HepG2 (cell line): ENCODE data around the gene ST6GAL2. TPM values are rescaled to one million over a fixed set of nuclear protein-coding genes. Genes with fewer than 3 reads are reported as not detected.

Experiments
- ATAC-seq: fragments of 200-7000 bp; cut with Tn5 transposase; 3 replicates; pipeline ENCODE4 v1.9.1; 2020; ENCODE audit warnings: mild to moderate bottlenecking, moderate library complexity
- BruUV-seq: library from RNA; stranded (reverse); fragments of 400-500 nt; replicated peaks from 2 replicates; lab custom pipeline; 2021; lab: Mats Ljungman, UMichigan
- CTCF ChIA-PET: fragments of 300-600 bp; formaldehyde crosslinking; extraction: SDS; loops from one replicate; lab custom pipeline; 2021; ENCODE audit warnings: low total read pairs, inconsistent platforms, low intra/inter-chr PET ratio; lab: Yijun Ruan, JAX
- POLR2A ChIA-PET: fragments of 350-600 bp; sonication (Branson Sonifier 250); formaldehyde crosslinking; loops from one replicate; lab custom pipeline; 2020; ENCODE audit warnings: antibody characterized with exemption, inconsistent platforms; lab: Yijun Ruan, JAX
- DNase-seq: peaks from one replicate; pipeline ENCODE4 v3.0.0-alpha.2; 2015; ENCODE audit warnings: low spot score
- FAIRE-seq: peaks from 3 replicates; lab custom pipeline; 2011; peaks lifted over from hg19 to GRCh38; lab: Jason Lieb, UNC
- H2AFZ ChIP-seq: one replicate; pipeline ENCODE4 v1.6.1; 2011; ENCODE audit warnings: low read length, inconsistent platforms
- H3K27ac ChIP-seq: fragments of 300-600 bp; 3 replicates; pipeline ENCODE4 v1.8.0; 2011; ENCODE audit warnings: mixed run types, mild to moderate bottlenecking, mixed read lengths, low read length, inconsistent platforms; ENCODE audit not compliant: insufficient read depth; ENCODE audit errors: extremely low read length
- H3K27me3 ChIP-seq, 2 experiments: fragments of 200-600 bp in 1 of 2; 2 replicates in 1 of 2; 3 replicates in 1 of 2; pipeline versions ENCODE4 v1.6.0 to v1.8.0; 2011; ENCODE audit warnings: low read length in 2 of 2, mild to moderate bottlenecking in 2 of 2, moderate library complexity in 2 of 2, inconsistent platforms in 1 of 2; ENCODE audit not compliant: insufficient read depth in 2 of 2, control insufficient read depth in 1 of 2
- H3K36me3 ChIP-seq, 2 experiments: fragments of 200-600 bp in 1 of 2; replicated peaks in 1 of 2; 2 replicates in 1 of 2; 3 replicates in 1 of 2; pipeline versions ENCODE4 v1.5.1 to v1.8.0; 2011; ENCODE audit warnings: low read length in 2 of 2, inconsistent platforms in 1 of 2; ENCODE audit not compliant: insufficient read depth in 2 of 2, control insufficient read depth in 1 of 2
- H3K4me1 ChIP-seq: 2 replicates; pipeline ENCODE4 v1.5.1; 2012; ENCODE audit warnings: low read length, inconsistent platforms; ENCODE audit not compliant: insufficient read depth
- H3K4me2 ChIP-seq: 2 replicates; pipeline ENCODE4 v1.6.0; 2011; ENCODE audit warnings: low read depth, low read length, inconsistent platforms
- H3K4me3 ChIP-seq, 3 experiments: fragments of 200-600 bp in 1 of 3; sonication (generic), shearing (Covaris generic) in 1 of 3; replicated peaks in 1 of 3; 2 replicates each; pipeline ENCODE4 v1.5.1; 2011 to 2016; ENCODE audit warnings: low read length in 3 of 3, inconsistent platforms in 2 of 3, low read depth in 2 of 3, mild to moderate bottlenecking in 2 of 3, control low read depth in 1 of 3, mixed read lengths in 1 of 3; ENCODE audit not compliant: insufficient read depth in 1 of 3
- H3K79me2 ChIP-seq: one replicate; pipeline ENCODE4 v1.6.1; 2011; ENCODE audit warnings: low read length, inconsistent platforms; ENCODE audit not compliant: insufficient read depth
- H3K9ac ChIP-seq: 2 replicates; pipeline ENCODE4 v1.6.0; 2011; ENCODE audit warnings: mild to moderate bottlenecking, low read depth, low read length, inconsistent platforms; ENCODE audit not compliant: insufficient read depth
- H3K9me3 ChIP-seq: 2 replicates; pipeline ENCODE4 v1.5.1; 2012; ENCODE audit warnings: mild to moderate bottlenecking, low read length
- H4K20me1 ChIP-seq: 2 replicates; pipeline ENCODE4 v1.6.0; 2011; ENCODE audit warnings: inconsistent platforms, mild to moderate bottlenecking, low read length, moderate library complexity; ENCODE audit not compliant: insufficient read depth
- ARID4A ChIP-seq: sonication (generic); formaldehyde crosslinking; IDR thresholded peaks from 2 replicates; pipeline ENCODE4 v1.5.0; 2020; ENCODE audit warnings: mild to moderate bottlenecking, missing genetic modification reagents, borderline replicate concordance
- CSRNP2 ChIP-seq: sonication (generic); formaldehyde crosslinking; conservative IDR thresholded peaks from 2 replicates; pipeline ENCODE4 v1.8.0; 2022; ENCODE audit warnings: low read depth, missing genetic modification reagents
- HDAC1 ChIP-seq: sonication (generic); formaldehyde crosslinking; IDR thresholded peaks from 2 replicates; pipeline ENCODE4 v1.5.1; 2020; ENCODE audit warnings: mild to moderate bottlenecking, missing genetic modification reagents
- HOMEZ ChIP-seq: IDR thresholded peaks from 2 replicates; pipeline ENCODE4 v1.6.1; 2016; ENCODE audit warnings: low read depth
- PRDM15 ChIP-seq: sonication (generic); formaldehyde crosslinking; IDR thresholded peaks from 2 replicates; pipeline ENCODE4 v1.4.0; 2020; ENCODE audit warnings: missing genetic modification reagents
- ZBED4 ChIP-seq: sonication (generic); formaldehyde crosslinking; IDR thresholded peaks from 2 replicates; pipeline ENCODE4 v1.4.0; 2020; ENCODE audit warnings: missing genetic modification reagents, borderline replicate concordance
- ZNF10 ChIP-seq: sonication (generic); formaldehyde crosslinking; IDR thresholded peaks from 2 replicates; pipeline ENCODE4 v1.4.0; 2020; ENCODE audit warnings: mild to moderate bottlenecking, low read depth, missing genetic modification reagents, borderline replicate concordance
- ZNF589 ChIP-seq: sonication (generic); formaldehyde crosslinking; conservative IDR thresholded peaks from 2 replicates; pipeline ENCODE4 v1.8.0; 2022; ENCODE audit warnings: mild to moderate bottlenecking, moderate library complexity, missing genetic modification reagents
- WGBS: methylation state at CpG from one replicate; pipeline ENCODE4 v1.1.6; 2017; ENCODE audit warnings: low lambda C conversion rate; 5-methylcytosine and 5-hydroxymethylcytosine counted together
- in situ Hi-C: cut with HindIII; loops from 2 replicates; pipeline ENCODE4 v1.10.0; 2017; ENCODE audit warnings: low pct_unique_long_range_greater_than_20kb; ENCODE audit not compliant: extremely low pct_ligation_motif_present
- intact Hi-C: fragments of 100-400 bp; cut with micrococcal nuclease; formaldehyde crosslinking; loops from one replicate; pipeline ENCODE4 v1.10.0; 2022; ENCODE audit not compliant: unreplicated experiment
- polyA plus RNA-seq, 8 experiments: library from polyadenylated mRNA; depleted of rRNA in 3 of 8; stranded (reverse) in 7 of 8; unstranded in 1 of 8; fragments of >200 nt; fragmentation: Illumina TruSeq in 4 of 8; extraction: Trizol in 4 of 8; gene quantifications; 2 replicates each; pipeline versions ENCODE4 v1.2.1 to v1.2.3, GENCODE V29; 2011 to 2016; ENCODE audit warnings: low read depth in 4 of 8, missing spikeins in 1 of 8, mixed read lengths in 1 of 8; ENCODE audit not compliant: insufficient read depth in 1 of 8
- total RNA-seq, 5 experiments: library from RNA; depleted of rRNA; stranded (reverse); fragments of >200 nt; fragmentation: Illumina TruSeq; extraction: Trizol; gene quantifications; 2 replicates each; pipeline ENCODE4 v1.2.3, GENCODE V29; 2016; ENCODE audit warnings: low read depth in 1 of 5

Gene ST6GAL2
- total and polyA plus RNA-seq, 2 of the 13 experiments (the other 11 are each of a cell fraction or from before 2014, with no cell fraction given), result not detected

- intact Hi-C loops (no loop called here), in situ Hi-C loops (no loop called here)
- Histone ChIP-seq H3K9ac (no peak overlapping the region), H3K27me3 (no peaks in the 10 kb centered on the region; a peak in 1 of 5 replicates), H3K79me2 (no peaks in the 10 kb centered on the region), H3K9me3 (no peaks in the 10 kb centered on the region), H3K27ac (no peak overlapping the region), H3K4me3 (no peak overlapping the region), H3K4me1 (no peaks in the 10 kb centered on the region), H2AFZ (no peak overlapping the region), H3K4me2 (no peak overlapping the region), H4K20me1 (no peaks in the 10 kb centered on the region), H3K36me3 (no peaks in the 10 kb centered on the region)
- ChIA-PET CTCF (no interaction called here), POLR2A (no interaction called here)
- no peak for DNase-seq
- BruUV-seq, result no TSS peak
- ATAC-seq, result no peak
- no peak for FAIRE-seq
- WGBS, result 0% methylated on average over 2 of the region's 2 CpGs
- no peak for TF ChIP-seq ARID4A
- no peak for TF ChIP-seq ZNF10
- TF ChIP-seq ZBED4 (CRISPR knock-in tag), result no peak
- TF ChIP-seq CSRNP2 (CRISPR knock-in tag), result no peak
- no peak for TF ChIP-seq HDAC1 (CRISPR knock-in tag)
- TF ChIP-seq PRDM15 (CRISPR knock-in tag), result no peak
- no peak for TF ChIP-seq ZNF589 (CRISPR knock-in tag)
- no peak for TF ChIP-seq HOMEZ (CRISPR knock-in tag)
Observed at GRCh38 chr2:106770986-106771385, 115.0 kb downstream of the ST6GAL2 start.
